ENCODE measurements around the gene DAPK3.
"Not testable (repeated sequence)": the region's sequence is repeated elsewhere in the genome, so short reads cannot be mapped to it uniquely, and the experiment has no call there.

Gene DAPK3

DNA sequence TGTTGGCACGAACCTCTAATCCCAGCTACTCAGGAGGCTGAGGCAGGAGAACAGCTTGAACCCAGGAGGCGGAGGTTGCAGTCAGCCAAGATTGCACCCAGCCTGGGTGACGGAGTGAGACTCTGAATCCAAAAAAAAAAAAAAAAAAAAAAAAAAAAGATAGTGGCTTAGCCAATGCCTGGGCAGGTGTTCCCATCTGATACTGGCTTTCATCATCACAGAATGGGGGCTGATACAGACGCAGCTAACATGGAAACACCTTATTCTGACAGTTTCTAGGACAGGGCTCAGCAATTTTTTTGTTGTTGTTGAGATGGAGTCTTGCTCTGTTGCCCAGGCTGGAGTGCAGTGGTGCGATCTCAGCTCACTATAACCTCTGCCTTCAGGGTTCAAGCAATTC, 29.9 kb upstream of the DAPK3 start:
- DNase-seq, result not testable (repeated sequence)

GRCh38 chr19:3998667-3999412, 27.9 kb upstream of the DAPK3 start:
- not testable (repeated sequence) for DNase-seq

- DNase-seq, result no peak
These were observed 24.7 kb upstream of the DAPK3 start for GRCh38 chr19:3995607-3996006.

- DNase-seq, result no peak
These were observed 19.9 kb upstream of the DAPK3 start for GRCh38 chr19:3990815-3991117.

GRCh38 chr19:3987619-3988371, 16.9 kb upstream of the DAPK3 start:
- peak; percentile 88 for DNase-seq

GRCh38 chr19:3986260-3987041, 15.6 kb upstream of the DAPK3 start:
- DNase-seq, result peak; percentile 79

DNA sequence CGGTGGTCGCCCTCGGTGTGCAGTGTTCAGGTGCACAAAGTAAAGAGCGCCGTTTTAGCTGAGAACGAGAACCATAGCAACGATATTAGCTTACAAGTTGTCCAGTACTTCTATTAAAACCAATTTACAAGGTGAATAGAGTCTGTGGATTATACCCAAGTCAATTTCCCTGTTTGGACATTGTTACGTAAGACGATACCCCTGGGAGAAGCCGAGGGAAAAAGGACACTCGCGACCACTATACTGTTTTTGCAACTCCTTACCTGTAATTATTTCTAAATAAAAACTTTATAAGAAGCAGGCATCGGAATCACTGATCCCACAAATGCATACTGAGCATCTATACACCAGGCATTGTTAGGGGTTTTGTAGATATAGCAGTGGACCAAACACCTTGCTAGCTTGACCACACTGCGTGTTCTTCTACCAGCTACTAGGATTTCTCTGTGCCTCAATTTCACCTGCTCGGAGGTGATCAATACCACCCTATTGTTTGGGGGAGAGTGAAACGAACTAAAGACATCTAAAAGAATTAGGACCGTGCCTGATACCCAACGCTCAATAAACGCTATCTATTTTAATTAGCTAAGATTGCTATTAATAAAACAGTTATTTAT, 14.9 kb upstream of the DAPK3 start:
- peak; percentile 66 for DNase-seq

DNA sequence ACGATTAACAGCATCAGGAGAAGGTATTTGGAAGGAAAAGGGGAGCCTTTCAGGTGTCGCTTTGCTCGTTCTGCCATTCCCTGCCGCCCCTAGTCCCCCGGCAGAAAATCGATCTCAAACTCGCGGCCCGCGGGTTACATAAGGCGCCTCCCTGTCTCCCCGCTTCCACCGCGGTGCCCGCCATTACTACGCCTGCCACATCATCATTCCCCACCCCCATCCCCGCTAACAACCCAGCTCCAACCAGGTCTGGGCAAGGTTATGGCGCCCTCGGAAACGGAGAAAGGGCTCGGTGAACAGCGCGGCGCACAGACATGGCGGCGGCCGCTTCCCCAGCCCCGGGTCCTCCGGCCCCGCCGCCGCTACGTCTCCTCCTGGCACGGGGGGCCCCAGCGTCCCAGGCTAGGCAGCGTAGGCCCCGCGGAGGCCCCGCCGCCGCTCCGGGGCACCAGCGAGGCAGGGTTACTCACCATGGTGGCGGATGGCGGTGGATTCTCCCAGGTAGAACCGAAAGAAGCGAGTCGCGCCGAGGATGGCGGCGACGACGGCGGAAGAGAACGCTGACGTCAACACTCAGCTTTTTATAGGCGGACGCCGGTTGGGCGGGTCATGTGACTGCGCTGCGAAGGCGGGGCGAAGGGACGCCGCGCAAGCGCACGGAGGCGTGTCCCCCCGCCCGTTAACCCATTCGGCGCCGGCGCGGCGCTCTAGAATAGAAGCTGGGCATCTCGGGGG, 14.2 kb upstream of the DAPK3 start, which contains the start of gene EEF2:
TSS of gene EEF2 (minus strand) at position 556 of the 735 bp plus-strand sequence. CDS start at position 473, 83 bp downstream.
- peak; percentile 86 for DNase-seq

- DNase-seq, result no peak
These were observed 13.6 kb upstream of the DAPK3 start for GRCh38 chr19:3984584-3984907.

GRCh38 chr19:3983936-3984583, 13.2 kb upstream of the DAPK3 start:
- no peak for DNase-seq

- DNase-seq, result no peak
These were observed 12.6 kb upstream of the DAPK3 start for GRCh38 chr19:3983542-3983914.

GRCh38 chr19:3982701-3983541, 12.0 kb upstream of the DAPK3 start:
- DNase-seq, result no peak

GRCh38 chr19:3981736-3982681, 11.1 kb upstream of the DAPK3 start:
- no peak for DNase-seq

DNA sequence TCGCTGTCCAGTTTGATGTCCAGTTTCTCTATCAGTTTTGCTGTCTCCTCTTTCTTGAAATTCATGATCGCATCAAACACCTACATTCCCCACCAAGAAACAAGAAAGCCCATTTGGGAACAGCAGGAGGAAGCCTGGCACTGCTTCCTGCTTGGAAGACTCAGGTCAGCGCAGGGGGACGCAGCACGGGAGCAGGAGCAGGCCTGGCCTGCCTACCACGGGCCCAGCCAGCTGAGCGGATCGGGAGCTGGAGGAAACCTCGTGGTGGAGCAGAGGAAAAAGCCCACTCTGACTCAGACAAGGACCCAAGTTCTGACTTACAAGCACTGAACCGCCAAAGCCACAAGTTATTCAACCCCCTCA, 10.5 kb upstream of the DAPK3 start:
- DNase-seq, result no peak

DNA sequence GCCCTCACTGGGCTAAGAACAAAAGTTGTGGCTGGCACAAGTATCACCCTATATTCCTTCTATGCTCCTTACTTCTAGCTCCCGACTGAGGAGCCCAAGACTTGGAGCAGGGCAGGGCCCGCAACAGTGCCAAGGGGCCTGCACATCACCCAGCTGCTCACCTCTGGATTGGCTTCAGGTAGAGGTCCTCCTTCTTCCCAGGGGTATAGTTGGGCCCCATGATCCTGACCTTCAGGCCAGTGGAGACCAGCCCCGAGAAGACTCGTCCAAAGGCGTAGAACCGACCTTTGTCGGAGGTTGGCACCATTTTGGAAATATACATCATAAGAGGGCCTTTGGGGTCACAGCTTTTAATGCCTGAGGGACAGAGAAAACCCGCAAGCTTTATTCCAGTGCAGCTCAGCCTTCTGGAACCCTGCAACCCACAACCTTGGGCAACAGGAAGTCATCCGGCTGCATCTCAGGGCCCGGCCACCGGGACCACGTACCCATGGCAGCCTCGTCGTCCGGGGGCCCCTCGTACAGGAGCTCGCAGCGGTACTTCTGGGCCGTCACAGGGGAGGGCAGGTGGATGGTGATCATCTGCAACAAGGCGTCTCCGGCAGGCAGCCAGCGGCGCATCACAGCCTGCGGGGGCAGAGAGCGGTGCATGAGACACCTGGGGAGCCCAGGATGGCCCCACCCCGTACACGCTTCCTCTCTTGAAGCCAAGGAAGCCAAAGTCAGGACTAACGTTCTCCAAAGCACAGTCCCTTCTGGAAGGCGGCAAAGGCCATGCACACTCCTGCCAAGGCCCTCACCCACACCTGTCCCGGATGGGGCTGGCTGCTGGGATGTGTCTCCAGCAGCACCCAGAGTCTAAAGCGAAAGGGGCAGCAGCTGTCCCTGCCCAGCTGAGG, 9.7 kb upstream of the DAPK3 start:
- no peak for DNase-seq

DNA sequence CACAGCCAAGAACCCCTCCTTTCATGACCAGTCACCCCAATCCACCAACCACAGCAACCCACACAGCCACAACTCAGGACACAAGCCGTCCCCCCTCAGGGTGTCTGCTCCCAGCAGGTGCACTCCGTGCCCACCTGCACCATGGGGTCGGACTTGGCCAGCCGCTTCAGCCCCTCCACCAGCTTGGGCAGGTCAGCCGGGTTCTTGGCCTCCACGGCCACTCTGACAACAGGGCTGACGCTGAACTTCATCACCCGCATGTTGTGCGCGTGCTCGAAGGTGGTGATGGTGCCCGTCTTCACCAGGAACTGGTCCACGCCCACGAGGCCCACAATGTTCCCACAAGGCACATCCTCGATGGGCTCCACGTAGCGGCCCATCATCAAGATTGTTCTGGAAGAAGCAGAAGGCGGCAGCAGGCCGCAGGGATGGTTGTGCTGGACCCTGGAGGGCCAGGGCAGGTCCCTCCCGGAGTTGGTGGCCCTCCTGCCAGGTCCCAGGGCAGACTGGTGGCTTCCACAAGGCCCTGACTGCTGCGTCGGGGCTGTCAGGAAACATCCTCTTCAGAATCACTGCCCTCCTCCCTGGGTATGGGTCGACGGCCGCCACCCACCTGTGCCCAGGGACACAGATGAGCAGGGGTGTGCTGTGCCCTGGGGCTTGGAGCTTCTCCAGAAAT, 8.9 kb upstream of the DAPK3 start:
- DNase-seq, result no peak

DNA sequence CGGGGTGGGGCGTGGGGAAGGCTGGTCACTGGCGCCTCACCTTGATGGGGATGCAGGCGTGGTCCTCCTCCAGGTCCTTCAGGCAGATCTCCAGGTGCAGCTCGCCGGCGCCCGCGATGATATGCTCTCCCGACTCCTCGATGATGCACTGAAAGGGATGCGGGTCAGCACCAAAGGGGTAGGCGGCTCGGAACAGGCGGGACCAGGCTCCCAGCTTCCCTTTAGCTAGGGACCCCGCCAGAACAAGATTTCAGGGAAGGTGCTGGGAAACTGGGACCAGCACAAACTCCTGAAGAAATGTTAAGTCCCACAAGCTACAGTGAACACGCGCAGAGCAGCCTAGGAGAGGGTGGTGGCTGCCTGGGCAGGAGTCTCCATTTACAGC, 8.4 kb upstream of the DAPK3 start:
- no peak for DNase-seq

DNA sequence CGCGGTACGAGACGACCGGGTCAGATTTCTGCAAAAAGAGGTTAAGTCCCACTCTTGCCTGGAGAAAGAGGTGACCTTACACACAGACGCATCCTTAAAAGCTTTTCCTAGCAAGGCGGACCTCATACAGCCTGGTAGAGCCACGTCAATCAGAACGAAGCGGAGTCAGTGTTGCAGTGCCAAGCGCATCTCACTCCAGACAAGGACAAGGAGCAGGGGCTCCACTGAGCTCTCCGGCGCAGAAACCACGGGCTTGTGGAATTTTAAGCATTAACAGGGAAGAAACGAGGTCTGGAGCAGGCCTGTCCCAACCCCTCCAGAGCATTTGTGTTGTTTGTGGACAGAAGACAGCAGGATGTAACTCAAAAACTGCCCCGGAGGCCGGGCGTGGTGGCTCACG, 7.2 kb upstream of the DAPK3 start:
- DNase-seq, result no peak

Data from NCI-H1092 treated with DMSO at 0.1 percent for 48 hours (cell line).